ENCODE data around the gene VWA5B2.

DNA sequence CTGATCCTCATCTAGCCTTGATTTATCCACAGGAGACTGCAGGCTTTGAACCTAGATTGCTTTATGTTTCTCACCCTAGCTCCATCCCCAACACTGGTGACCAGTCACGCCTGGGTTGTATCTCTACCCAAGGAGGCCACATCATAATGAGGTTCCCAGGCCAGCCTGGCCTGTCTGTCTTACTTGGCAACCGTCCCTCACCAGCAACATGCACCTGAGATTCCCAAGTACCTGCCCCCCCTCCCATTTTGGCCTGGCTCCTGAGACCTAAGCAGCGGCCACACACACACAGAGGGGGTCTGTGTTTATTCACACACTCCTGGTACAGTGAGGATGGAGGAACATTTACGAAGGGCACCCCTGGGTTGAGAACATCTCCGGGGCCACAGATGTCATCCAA, 29.5 kb downstream of the VWA5B2 start:
- TF ChIP-seq POLR2A (IDR thresholded peaks at IDR 0.05; ENCODE audit: extremely low read depth, insufficient read length) (no peak), MYC (IDR thresholded peaks at IDR 0.05; ENCODE audit: low read depth, low read length) (no peak)
- TF ChIP-seq, protein P1, sequence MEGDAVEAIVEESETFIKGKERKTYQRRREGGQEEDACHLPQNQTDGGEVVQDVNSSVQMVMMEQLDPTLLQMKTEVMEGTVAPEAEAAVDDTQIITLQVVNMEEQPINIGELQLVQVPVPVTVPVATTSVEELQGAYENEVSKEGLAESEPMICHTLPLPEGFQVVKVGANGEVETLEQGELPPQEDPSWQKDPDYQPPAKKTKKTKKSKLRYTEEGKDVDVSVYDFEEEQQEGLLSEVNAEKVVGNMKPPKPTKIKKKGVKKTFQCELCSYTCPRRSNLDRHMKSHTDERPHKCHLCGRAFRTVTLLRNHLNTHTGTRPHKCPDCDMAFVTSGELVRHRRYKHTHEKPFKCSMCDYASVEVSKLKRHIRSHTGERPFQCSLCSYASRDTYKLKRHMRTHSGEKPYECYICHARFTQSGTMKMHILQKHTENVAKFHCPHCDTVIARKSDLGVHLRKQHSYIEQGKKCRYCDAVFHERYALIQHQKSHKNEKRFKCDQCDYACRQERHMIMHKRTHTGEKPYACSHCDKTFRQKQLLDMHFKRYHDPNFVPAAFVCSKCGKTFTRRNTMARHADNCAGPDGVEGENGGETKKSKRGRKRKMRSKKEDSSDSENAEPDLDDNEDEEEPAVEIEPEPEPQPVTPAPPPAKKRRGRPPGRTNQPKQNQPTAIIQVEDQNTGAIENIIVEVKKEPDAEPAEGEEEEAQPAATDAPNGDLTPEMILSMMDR (IDR thresholded peaks at IDR 0.05; ENCODE audit: low read depth, low read length): no peak
- TF ChIP-seq, protein P2, sequence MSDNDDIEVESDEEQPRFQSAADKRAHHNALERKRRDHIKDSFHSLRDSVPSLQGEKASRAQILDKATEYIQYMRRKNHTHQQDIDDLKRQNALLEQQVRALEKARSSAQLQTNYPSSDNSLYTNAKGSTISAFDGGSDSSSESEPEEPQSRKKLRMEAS (IDR thresholded peaks at IDR 0.05; ENCODE audit: low read depth, low read length): no peak
